Brain pericyte (primary cell): ENCODE measurements around the gene GLUL.
"Not testable (repeated sequence)": the region's sequence is repeated elsewhere in the genome, so short reads cannot be mapped to it uniquely, and the experiment has no call there.

Experiments
- DNase-seq: peaks from one replicate; pipeline ENCODE4 v3.0.0-alpha.2; 2012; ENCODE audit warnings: low read depth, low spot score

The GLUL gene

DNA sequence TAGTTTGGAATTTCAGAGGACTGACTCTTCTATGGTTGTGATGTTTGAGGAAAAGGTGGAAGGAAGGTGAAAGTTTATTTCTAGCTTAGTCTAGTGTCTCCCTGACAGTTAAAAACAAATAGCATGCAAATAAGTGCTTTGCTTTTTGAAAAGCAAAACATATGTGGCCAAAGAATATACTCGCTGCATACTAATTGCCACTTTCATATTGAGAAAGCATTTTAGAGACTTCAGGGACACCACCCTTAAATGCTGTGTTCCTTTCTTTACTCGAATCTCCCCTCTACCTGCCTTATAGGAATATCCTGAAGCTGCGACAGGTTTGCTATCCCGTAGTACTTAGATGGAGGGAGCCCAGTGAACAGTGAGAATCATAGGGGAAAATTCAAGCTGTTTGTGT lies 23.2 kb downstream of the GLUL start:
- no peak for DNase-seq

DNA sequence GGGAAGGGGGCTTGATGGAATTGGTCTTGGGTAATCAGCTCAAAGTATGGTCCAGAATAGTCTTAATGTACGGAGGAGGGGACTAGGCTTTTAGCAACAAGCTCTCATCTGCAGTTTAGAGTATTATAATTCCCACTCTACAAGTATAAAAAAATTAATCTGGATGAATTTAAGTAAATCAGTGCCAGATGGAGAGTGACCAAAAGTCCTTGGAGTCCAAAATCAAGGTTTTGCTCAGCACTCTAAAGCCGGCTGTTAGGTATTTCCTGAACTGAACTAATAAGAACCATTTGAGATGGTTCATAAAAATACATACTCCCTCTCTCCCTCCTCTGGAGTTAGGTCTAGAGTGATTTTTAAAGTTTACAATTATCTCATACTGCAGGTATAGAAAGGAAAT lies 23.7 kb downstream of the GLUL start:
- DNase-seq: no peak

DNA sequence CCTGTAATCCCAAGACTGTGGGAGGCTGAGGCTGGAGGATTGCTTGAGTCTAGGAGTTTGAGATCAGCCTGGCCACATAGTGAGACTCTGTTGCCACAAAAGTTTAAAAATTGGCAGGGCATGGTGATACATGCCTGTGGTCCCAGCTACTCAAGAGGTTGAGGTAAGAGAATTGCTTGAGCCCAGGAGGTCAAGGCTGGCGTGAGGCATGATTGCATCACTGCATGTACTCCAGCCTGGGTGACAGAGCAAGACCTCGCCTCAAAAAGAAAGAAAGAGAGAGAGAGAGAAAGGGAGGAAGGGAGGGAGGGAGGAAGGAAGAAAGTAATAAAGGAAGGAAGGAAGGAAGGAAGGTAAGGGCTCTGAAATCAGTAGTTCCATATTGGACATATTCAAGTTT lies 25.0 kb downstream of the GLUL start:
- DNase-seq: no peak

DNA sequence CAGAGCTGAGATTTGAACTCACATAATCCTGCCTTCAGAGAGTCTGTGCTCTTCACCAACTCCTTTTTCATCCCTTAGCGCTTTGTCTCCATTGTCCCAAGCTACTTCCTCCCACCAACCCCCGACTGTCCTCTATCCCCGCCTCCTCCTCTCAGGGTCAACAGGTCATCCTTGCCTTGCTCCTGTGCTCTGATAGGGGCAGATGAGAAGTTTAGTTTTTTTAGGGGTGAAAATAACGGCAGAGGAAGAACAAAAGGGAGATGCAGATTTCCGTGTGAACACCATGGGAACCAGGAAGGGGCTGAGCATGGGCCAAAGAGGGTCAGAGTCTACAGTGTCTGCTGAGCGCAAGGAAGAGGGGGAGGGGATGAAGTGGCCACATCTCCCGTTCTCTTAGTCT lies 31.9 kb downstream of the GLUL start:
- no peak for DNase-seq

DNA sequence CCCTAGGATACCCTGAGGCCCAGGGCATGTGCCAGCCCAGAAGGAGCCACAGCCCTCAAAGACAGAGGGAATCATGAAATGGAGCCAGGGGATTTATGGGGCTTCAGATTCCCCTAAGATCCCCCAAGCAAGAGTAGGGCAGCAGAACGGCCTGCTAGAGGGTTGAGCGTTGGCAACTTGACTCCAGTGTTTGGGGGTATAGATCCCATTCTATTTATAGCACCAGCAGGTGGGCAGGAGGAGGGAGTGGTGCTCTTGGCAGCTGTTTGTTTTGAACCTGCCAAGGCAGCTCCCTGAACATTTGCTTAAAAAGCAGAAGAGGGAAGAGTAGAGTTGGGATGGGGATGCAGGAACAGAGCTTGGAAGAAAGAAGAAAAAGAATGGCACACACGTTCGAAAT lies 33.7 kb downstream of the GLUL start:
- DNase-seq: no peak

DNA sequence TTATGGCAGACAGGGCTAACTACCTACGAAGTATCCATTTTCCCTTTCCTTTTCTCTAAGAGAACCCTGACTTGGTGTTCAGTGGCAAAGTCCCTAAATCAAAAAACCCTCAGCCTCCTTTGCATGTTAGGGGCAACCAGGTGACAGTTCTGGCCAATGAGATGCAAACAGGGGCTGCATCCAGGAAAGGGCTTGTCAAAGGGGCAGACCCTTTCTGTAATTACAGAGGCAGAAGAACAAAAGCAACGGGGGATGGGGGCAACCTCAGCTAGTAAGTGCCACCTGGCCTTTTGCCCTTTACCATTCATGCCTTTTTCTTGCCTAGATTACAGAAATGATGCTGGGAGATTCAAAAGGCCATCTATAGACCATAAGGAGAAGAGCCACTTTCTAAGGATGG lies 34.4 kb downstream of the GLUL start:
- DNase-seq: no peak

DNA sequence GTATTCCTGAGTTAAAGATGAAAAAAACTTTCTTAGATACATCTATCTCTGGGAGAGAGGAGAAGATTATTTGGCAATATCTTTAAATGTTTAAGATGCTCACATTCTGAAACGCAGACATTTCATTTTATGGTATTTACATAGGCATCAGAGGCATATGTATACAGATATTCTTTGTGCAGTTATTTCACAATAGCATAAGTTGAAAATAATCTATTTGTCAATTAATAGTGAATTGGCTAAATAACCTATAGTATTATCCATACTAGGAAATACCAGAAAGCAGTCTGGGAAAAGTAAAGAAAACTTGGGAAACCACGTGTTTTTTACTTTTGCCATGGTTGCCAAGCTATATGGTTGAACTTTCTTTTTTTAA lies 35.9 kb downstream of the GLUL start:
- DNase-seq: no peak

DNA sequence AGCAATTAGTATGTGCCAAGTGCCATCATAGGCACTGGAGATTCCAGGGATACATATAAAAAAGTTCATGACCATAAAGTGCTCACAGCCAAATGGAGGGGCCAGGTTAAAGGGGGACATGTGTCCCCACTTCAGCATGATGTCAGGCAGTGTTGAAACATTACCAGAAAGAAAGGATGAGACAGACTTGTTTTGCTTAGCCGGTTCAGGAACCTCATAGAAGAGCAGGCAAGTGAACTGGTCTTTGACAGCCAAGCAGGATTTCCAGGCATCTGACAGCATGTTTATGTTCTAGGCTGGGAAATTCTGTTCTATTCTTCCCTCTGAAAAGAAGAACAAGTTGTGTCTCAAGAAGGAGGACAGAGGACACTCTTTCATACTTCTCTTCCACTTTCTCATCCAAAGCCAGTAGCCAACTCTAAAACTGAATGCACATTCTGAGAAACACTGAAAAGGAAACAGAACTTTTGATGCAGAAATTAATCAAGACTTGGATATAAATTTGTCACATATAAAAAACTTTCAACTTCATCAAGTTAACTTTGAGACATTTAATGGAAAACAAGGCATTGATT lies 39.7 kb downstream of the GLUL start:
- no peak for DNase-seq

DNA sequence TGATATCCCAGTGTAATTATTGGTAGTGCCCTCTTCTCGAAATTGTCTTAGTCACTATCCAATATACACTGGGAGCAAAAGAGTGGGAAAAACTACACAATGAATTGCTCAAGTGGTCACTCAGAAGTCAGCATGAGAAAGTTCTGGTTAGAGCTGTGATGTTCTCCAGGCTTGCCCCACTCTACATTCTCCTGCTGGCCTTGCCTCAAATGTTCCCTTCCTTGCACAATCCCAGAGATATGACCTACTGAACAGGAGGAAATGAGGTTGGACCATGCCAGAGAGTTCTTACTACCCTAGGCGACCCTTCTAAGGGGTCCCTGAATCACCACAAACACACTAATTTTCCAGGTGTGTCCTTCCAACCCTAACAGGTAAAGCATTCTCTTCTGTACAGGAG lies 40.8 kb downstream of the GLUL start:
- no peak for DNase-seq

DNA sequence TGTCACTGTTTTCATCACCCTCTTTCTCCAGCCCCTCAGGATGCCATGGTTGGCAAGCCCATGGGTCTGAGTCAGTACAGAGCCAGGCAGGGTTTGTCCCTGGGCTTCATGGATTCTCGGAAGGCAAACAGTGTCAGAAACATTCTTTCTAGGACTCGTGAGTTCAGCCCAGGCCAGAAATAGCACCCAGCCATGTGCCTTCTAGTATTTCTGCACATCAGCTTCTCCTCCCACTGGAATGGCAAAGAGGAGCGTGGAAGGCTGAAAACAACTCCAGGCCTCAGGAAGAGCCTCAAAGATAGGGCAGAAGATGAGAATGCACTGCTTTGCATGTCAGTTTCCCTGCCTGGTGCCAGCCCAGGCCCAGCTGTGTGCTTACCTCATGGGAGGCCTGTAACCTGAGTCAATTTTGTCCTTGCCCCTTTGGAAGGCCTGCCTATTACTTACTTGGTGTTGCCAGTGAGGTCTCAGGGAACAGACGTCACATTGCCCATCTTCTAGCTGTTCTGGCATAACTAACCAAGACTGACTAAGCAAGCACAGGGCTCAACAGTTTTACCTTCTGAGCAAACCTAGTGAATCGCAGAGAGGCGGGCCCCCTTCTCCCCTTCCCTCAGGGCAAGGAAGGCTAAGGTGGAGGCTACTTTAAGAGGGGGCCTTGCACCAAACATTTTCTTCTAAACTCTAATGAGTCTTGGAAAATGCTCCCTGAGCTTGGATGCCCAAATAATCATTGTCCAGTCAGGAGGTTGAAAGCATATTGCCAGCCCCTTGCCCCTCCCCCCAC lies 42.4 kb downstream of the GLUL start:
- DNase-seq: no peak

DNA sequence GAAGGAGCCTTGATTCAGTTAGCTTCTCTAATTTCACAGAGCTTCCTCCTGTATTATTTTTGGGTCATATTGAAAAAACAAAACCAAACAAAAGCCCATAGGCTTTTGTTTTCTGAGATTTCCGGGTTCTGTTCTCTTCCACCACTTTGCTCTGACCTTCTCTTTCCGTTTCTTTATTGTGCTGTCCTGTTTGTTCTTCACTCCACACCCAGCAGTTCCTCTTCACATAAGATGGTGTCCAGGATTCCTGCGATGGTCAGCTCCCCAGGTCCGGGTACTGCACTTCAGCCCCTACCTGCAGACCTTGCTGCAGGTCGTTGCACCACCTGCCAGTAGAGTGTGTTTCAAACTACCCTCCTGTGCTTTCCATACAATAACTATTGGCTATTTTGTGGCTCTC lies 44.6 kb downstream of the GLUL start:
- DNase-seq: no peak

DNA sequence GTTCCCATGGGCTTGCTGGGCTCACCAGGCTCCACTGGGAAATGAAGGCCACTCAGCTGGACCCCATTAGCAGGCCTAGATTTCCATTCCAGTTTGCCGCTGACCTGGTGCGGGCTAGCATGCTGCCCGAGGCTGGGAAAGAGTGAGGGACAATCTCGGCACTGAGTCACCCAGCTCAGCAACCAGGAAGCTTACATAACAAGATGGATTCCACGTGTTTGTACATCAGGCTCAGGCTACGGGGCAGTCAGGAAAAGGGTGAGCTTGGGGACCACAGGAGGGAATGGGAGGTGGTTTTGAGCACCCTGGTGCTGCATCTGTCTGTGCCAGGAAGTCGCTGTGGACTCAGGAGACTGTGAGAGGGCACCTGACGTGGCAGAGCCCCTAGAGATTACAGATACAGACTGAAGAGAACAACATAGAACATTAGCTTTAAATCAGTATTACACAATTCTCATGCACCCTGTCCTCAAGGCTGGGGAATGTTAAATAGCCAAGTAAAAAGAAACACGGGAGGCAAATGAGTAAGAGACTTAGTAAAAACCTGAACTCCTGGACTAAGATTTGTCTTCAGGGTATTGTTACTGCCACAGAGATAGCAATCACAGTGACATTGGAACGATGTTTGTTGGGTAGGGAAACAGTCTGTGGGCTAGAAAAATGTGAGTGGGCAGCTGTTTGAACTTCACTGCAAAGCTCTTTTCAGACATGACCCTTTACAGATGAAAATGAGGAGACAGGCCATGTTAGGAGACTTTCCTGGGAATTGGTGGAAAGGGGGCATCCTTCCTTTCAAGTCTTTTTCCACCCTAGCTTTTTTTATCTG lies 51.1 kb downstream of the GLUL start:
- DNase-seq: no peak

DNA sequence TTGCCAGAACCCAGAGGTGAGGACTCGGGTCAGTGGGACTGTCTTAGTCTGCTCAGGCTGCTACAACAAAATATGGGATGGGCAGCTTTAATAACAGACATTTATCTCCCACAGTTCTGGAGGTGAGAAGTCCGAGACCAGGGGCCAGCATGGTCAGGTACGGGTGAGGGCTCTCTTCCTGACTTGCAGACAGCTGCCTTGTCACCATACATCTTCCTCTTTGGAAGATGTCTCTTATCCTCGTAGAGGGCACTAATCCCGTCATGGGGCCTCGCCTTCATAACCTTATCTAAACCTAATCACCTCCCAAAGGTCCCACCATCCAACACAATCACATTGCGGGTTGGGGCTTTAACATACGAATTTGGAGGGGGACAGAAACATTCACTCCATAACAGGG lies 51.9 kb downstream of the GLUL start:
- DNase-seq: no peak

DNA sequence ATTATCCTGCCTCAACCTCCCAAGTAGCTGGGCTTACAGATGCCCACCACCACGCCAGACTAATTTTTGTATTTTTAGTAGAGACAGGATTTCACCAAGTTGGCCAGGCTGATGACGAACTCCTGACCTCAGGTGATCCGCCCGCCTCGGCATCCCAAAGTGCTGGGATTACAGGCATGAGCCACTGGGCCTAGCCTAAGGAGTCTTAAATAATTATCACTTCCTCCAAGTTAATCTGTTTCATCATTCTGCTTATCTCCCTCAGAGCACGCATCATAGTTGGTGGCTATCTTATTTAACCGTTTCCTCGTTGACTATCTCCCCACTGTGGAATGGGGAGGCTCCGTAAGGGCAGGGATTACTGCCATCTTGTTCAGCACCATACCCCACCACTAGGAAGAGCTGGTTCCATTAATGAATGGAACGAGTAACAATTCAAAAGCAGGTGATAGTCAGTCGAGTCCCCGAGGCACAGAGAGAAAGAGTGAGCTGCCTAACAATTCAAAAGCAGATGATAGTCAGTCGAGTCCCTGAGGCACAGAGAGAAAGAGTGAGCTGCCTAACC lies 52.7 kb downstream of the GLUL start:
- no peak for DNase-seq

DNA sequence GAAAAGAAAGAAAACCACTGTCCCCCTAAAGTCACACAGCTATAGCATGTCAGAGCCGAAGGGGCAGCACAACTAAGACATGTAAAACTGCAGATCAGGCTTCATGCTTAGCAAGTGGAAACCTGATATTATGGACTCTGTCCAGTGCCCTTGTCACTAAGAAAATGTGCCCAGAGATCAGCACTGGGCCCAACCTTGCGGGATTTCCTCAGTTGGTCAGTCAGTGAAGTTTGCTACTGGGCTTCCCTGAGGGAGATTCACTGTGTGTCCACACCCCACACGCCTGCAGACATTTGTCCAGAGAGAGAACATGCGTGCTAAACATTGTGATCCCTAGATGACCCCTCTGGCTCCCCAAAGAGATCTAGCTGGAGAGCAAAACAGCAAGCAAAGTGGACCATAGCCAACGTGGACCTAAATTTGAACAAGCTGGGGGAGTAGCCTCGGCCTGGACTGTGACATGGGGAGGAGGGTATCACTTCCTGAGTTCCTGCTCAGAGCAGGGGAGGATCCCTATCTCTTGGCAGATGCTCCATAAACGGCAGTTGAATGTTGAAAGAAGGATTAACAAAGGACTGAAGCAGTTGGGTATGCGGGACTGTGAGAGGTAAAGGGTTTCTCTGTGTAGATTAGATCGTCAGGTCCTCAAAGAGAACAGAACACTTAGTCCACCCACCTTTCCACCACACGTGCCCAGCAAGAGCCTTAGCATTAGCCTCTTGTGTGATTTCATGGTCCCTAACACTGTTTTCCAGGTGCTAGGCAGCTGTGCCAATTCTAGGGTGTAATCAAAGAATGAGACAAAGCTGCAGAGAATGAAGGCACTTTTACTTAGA lies 53.6 kb downstream of the GLUL start:
- no peak for DNase-seq

DNA sequence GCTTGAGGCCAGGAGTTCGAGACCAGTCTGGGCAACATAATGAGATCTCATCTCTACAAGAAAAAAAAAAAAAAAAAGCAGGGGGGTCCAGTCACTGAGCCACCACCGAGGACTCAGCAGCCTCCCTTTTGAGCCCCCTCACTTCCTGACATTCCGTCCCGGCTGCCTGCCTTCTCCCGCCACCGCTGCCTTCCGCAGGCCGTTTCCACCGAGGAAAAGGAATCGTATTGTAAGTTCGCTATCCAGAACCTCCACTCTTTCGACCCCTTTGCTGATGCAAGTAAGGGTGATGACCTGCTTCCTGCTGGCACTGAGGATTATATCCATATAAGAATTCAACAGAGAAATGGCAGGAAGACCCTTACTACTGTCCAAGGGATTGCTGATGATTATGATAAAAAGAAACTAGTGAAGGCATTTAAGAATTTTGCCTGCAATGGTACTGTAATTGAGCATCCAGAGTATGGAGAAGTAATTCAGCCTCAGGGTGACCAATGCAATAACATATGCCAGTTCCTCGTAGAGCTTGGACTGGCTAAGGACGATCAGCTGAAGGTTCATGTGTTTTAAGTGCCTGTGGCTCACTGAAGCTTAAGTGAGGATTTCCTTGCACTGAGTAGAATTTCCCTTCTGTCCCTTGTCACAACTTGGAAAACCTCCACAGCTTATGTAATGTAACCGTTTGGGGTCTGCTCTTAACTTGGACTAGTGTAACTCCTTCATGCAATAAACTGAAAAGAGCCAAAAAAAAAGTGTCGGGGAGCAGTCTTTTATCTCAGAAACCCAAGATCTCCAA lies 55.6 kb downstream of the GLUL start:
- no peak for DNase-seq

DNA sequence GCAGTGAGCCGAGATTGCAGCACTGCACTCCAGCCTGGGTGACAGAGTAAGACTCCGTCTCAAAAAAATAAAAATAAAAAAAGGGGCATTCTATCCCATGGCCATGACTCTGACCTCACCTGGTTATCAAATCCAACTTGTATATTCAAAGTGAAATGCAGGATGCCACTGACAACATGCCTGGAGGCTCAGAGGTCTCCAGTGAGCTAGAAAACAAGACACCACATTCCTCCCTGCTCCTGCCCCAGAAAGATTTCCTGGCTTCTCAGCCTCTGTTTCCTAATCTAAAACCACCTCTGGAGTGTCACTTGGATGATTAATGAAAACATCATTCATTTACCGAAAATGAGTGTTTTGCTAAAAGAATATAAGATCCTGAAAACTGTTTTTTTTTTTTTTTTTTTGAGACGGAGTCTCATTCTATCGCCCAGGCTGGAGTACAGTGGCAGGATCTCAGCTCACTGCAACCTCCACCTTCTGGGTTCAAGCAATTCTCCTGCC lies 58.5 kb downstream of the GLUL start:
- not testable (repeated sequence) for DNase-seq

DNA sequence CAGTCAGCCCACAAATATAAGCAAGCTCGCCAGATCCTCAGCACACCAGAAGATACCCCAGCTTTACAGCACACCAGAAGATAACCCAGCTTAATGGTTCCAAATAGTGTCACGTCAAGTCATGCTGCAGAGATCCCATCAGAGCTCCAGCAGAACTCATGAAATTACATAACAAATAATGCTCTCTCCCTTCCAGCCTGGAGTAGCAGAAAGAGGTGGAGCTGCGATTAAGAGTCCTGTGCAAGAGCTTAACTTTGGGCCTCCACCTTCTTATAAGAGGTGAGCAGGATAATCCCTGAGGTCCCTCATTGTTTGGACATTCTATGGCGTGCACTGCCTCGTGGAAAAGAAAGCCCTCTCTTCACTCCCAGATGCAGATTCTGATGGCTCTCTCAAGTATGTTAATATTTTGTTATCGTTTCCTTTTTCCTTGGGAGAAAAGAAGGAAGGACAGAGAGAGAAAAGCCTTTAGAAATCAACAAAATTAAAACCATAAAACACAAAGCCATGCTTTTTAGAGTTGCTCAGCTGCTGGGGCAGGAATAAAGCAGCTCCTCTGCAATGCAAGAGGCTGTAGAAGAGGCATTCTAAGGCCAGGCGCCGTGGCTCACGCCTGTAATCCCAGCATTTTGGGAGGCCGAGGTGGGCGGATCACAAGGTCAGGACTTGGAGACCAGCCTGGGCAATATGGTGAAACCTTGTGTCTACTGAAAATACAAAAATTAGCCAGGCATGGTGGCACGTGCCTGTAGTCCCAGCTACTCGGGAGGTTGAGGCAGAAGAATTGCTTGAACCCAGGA lies 59.1 kb downstream of the GLUL start:
- DNase-seq: no peak
